ENCODE measurements around the gene VAMP4.

Gene VAMP4

GRCh38 chr1:171783816-171784530 is 42.1 kb upstream of the VAMP4 start:
- no peak for DNase-seq (ENCODE audit: low read depth)
- H3K4me3 ChIP-seq (ENCODE audit: low read length) = no peak overlapping the region
- TF ChIP-seq CTCF (conservative IDR thresholded peaks at IDR 0.05; ENCODE audit: low read length) = no peak

- DNase-seq (ENCODE audit: low read depth) = peak; percentile 99
- H3K4me3 ChIP-seq (ENCODE audit: low read length) = peak within 1 kb of the TSS; percentile 98
- TF ChIP-seq CTCF (conservative IDR thresholded peaks at IDR 0.05; ENCODE audit: low read length) = no peak
Observed at GRCh38 chr1:171781176-171781875, 39.5 kb upstream of the VAMP4 start, which contains the start of gene METTL13. Gene METTL13, plus strand, starts transcription at chr1:171781660. Its CDS starts 308 bp downstream, at chr1:171781968.

GRCh38 chr1:171780583-171781175 is 38.8 kb upstream of the VAMP4 start:
- peak overlapping the region; percentile 68 for H3K4me3 ChIP-seq (ENCODE audit: low read length)
- DNase-seq (ENCODE audit: low read depth) = no peak
- no peak for TF ChIP-seq CTCF (conservative IDR thresholded peaks at IDR 0.05; ENCODE audit: low read length)

GRCh38 chr1:171772312-171772711 is 30.4 kb upstream of the VAMP4 start:
- no peak for TF ChIP-seq CTCF (conservative IDR thresholded peaks at IDR 0.05; ENCODE audit: low read length)

GRCh38 chr1:171769754-171770153 is 27.9 kb upstream of the VAMP4 start:
- TF ChIP-seq CTCF (conservative IDR thresholded peaks at IDR 0.05; ENCODE audit: low read length) = no peak
- no peak overlapping the region for H3K4me3 ChIP-seq (ENCODE audit: low read length)
- DNase-seq (ENCODE audit: low read depth) = no peak

More at GRCh38 chr1:171772312-171772711, 30.4 kb upstream of the VAMP4 start:
- no peak overlapping the region for H3K4me3 ChIP-seq (ENCODE audit: low read length)
- DNase-seq (ENCODE audit: low read depth) = no peak

- peak; percentile 54 for DNase-seq (ENCODE audit: low read depth)
- TF ChIP-seq CTCF (conservative IDR thresholded peaks at IDR 0.05; ENCODE audit: low read length) = no peak
- H3K4me3 ChIP-seq (ENCODE audit: low read length) = no peak overlapping the region
Observed at GRCh38 chr1:171769171-171769570, 27.3 kb upstream of the VAMP4 start.
